ENCODE results near the gene ZCCHC4.

ZCCHC4 gene

DNA sequence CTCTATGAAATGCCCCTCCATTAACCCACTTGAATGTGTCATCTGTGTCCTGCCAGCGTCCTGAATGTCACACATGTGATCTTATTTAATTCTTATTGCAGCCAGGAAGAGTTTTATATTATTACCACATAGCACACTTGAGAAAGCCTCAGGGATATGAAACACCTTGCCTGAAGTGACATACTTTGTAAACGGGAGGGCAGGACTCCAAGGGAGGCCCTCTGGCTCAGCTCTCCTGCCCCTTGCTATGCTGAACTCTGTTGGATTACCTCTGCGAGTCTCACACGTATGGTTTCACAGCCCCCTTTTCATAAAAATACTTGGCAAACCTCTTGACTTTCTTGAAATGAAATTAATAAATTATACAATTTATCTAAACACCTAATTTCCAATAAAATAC is 11.1 kb upstream of the ZCCHC4 start:
- Histone ChIP-seq H3K27me3 (ENCODE audit: control insufficient read depth, insufficient read depth, low read length) (no peaks in the 10 kb centered on the region), H3K27ac (ENCODE audit: low read length) (no peak overlapping the region), H3K4me1 (ENCODE audit: control insufficient read depth, insufficient read depth, low read length) (no peaks in the 10 kb centered on the region), H3K36me3 (ENCODE audit: control insufficient read depth, insufficient read depth, low read length) (no peaks in the 10 kb centered on the region), H3K4me3 (ENCODE audit: low read length) (no peak overlapping the region), H3K9me3 (ENCODE audit: control insufficient read depth, insufficient read depth, low read length) (no peaks in the 10 kb centered on the region)
- no CpG with 5 or more reads among the region's 4 CpGs for WGBS (ENCODE audit: insufficient coverage, insufficient read length)
- DNase-seq (ENCODE audit: low read depth, low spot score) = no peak

DNA sequence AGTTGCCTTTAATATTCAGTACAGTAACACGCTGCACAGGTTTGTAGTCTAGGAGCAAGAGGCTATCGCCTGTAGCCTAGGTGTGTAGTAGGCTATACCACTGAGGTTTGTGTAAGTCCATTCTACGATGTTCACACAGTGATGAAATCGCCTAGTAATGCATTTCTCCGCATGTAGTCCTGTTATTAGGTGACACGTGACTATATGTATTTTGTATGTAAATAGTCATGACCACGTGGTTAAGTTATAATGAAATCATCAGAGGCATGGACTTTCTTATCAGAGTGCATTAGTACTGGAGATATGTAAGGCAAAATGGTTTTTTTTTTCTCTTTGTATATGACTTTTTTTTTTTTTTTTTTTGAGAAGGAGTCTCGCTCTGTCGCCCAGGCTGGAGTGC is 9.9 kb upstream of the ZCCHC4 start:
- no peak for DNase-seq (ENCODE audit: low read depth, low spot score)
- no peak overlapping the region for H3K4me3 ChIP-seq (ENCODE audit: low read length)
- H3K9me3 ChIP-seq (ENCODE audit: control insufficient read depth, insufficient read depth, low read length) = no peaks in the 10 kb centered on the region
- no peaks in the 10 kb centered on the region for H3K27me3 ChIP-seq (ENCODE audit: control insufficient read depth, insufficient read depth, low read length)
- H3K36me3 ChIP-seq (ENCODE audit: control insufficient read depth, insufficient read depth, low read length) = no peaks in the 10 kb centered on the region
- H3K4me1 ChIP-seq (ENCODE audit: control insufficient read depth, insufficient read depth, low read length) = no peaks in the 10 kb centered on the region
- no peak overlapping the region for H3K27ac ChIP-seq (ENCODE audit: low read length)
- no CpG with 5 or more reads among the region's 9 CpGs for WGBS (ENCODE audit: insufficient coverage, insufficient read length)

DNA sequence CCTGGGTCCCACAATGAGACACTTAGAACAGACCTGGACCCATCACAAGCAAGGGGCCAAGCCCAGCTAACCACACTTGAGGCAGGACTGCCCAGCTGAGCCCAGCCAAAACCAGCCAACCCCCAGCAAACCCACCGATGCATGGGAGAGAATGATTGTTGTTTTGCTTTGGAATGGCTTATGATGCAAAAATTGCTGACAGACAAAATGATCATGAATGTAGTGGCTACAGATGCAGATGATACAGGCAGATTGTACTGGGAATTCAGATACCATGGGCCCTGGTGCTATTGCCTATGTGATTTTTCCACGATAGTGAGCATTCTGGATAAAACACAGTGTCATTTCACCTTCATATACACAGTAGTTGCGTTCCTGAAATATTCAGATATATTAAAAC is 9.0 kb upstream of the ZCCHC4 start:
- Histone ChIP-seq H3K27me3 (ENCODE audit: control insufficient read depth, insufficient read depth, low read length) (no peaks in the 10 kb centered on the region), H3K27ac (ENCODE audit: low read length) (no peak overlapping the region), H3K4me3 (ENCODE audit: low read length) (no peak overlapping the region), H3K4me1 (ENCODE audit: control insufficient read depth, insufficient read depth, low read length) (no peaks in the 10 kb centered on the region), H3K36me3 (ENCODE audit: control insufficient read depth, insufficient read depth, low read length) (no peaks in the 10 kb centered on the region), H3K9me3 (ENCODE audit: control insufficient read depth, insufficient read depth, low read length) (no peaks in the 10 kb centered on the region)
- WGBS (ENCODE audit: insufficient coverage, insufficient read length) = no CpG with 5 or more reads among the region's 3 CpGs
- DNase-seq (ENCODE audit: low read depth, low spot score) = no peak

DNA sequence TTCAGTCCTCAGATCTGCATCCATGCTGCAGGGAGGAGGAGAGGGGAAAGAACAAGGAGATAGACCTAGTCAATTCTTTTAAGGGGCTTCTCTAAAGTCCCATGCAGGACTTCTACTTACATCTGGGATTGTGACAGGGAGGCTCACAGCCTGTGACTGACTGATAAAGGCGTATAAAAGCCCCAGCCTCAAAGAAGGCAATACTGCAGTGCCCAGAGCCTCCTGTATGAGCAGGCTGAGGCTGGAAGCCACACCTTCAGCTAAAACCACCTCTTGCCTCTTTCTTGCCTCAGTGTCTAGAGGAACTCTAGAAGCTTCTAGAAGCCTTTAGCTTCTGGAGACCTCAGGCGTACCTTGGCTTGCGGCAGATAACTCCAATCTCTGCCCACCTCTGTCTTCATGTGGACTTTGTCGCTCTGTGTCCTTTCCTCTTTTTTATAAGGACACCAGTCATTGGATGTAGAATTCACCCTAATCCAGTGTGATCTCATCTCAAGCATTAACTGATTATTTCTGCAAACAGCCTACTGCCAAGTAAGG is 6.0 kb upstream of the ZCCHC4 start:
- Histone ChIP-seq H3K4me3 (ENCODE audit: low read length) (no peak overlapping the region), H3K36me3 (ENCODE audit: control insufficient read depth, insufficient read depth, low read length) (no peaks in the 10 kb centered on the region), H3K27ac (ENCODE audit: low read length) (no peak overlapping the region), H3K27me3 (ENCODE audit: control insufficient read depth, insufficient read depth, low read length) (no peaks in the 10 kb centered on the region), H3K9me3 (ENCODE audit: control insufficient read depth, insufficient read depth, low read length) (no peaks in the 10 kb centered on the region), H3K4me1 (ENCODE audit: control insufficient read depth, insufficient read depth, low read length) (no peaks in the 10 kb centered on the region)
- DNase-seq (ENCODE audit: low read depth, low spot score) = no peak
- WGBS (ENCODE audit: insufficient coverage, insufficient read length) = no CpG with 5 or more reads among the region's 4 CpGs

DNA sequence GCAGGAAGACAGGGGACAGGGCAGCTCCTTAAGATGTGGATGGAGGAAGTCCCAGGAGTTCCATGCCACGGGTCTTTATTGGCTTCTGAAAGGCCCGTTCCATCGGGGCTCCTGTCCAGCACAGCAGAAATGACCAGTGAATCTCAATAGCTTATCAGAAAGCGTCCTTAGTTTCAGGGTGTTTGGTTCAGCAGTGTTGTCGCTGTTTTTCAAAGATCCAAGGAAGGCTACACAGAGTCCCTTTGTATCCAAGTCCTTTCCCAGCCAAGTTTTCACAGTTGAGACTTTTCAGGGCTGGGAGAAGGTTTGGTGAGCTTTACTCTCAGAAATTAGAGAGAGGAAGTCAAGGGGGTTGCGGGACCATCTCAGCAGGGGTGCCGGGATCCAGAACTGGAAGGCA is 5.0 kb upstream of the ZCCHC4 start:
- Histone ChIP-seq H3K36me3 (ENCODE audit: control insufficient read depth, insufficient read depth, low read length) (no peaks in the 10 kb centered on the region), H3K4me1 (ENCODE audit: control insufficient read depth, insufficient read depth, low read length) (no peaks in the 10 kb centered on the region), H3K27ac (ENCODE audit: low read length) (no peak overlapping the region), H3K4me3 (ENCODE audit: low read length) (no peak overlapping the region), H3K9me3 (ENCODE audit: control insufficient read depth, insufficient read depth, low read length) (no peaks in the 10 kb centered on the region), H3K27me3 (ENCODE audit: control insufficient read depth, insufficient read depth, low read length) (no peaks in the 10 kb centered on the region)
- WGBS (ENCODE audit: insufficient coverage, insufficient read length) = no CpG with 5 or more reads among the region's 7 CpGs
- DNase-seq (ENCODE audit: low read depth, low spot score) = no peak

DNA sequence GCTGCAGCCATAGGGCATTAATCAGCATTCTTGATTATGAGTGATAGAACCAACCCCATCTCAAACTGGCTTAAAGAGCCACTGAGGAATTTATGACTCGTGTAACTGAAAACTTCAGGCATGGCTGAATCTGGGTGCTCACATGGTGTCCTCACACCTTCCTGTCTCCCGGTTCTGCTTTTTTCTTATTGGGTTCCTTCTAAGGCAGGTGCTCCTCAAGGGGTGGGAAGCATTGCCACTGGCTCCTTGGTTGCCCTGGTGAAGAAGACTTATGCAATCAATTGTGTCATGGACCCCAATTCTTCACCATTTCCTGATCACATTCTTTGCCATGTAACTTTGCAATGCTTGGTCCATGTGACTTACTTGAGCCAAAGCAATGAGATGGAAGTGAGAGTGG is 4.3 kb upstream of the ZCCHC4 start:
- Histone ChIP-seq H3K36me3 (ENCODE audit: control insufficient read depth, insufficient read depth, low read length) (no peaks in the 10 kb centered on the region), H3K4me3 (ENCODE audit: low read length) (no peak overlapping the region), H3K27ac (ENCODE audit: low read length) (no peak overlapping the region), H3K9me3 (ENCODE audit: control insufficient read depth, insufficient read depth, low read length) (no peaks in the 10 kb centered on the region), H3K27me3 (ENCODE audit: control insufficient read depth, insufficient read depth, low read length) (no peaks in the 10 kb centered on the region), H3K4me1 (ENCODE audit: control insufficient read depth, insufficient read depth, low read length) (no peaks in the 10 kb centered on the region)
- DNase-seq (ENCODE audit: low read depth, low spot score) = no peak
- no CpG with 5 or more reads among the region's 2 CpGs for WGBS (ENCODE audit: insufficient coverage, insufficient read length)

DNA sequence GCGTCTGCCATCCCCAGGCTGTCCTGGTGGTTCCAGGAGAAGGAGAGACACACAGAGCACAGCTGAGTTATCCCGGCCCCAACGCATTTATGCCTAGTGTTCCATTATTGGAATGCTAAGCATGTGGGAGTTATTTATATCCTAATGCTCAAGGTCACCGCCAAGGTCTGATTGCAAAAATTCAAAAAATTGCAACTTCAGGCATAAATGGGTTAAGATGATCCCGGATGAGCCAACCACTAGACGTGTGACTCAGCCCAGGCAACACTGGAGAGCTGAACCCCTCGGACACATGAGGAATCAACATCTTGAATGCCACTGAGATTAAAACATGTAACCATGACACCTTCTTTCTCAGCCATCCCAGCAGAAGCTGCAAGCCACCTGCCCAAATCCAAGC is 3.8 kb upstream of the ZCCHC4 start:
- no peaks in the 10 kb centered on the region for H3K27me3 ChIP-seq (ENCODE audit: control insufficient read depth, insufficient read depth, low read length)
- no peaks in the 10 kb centered on the region for H3K9me3 ChIP-seq (ENCODE audit: control insufficient read depth, insufficient read depth, low read length)
- no peaks in the 10 kb centered on the region for H3K36me3 ChIP-seq (ENCODE audit: control insufficient read depth, insufficient read depth, low read length)
- DNase-seq (ENCODE audit: low read depth, low spot score) = no peak
- H3K27ac ChIP-seq (ENCODE audit: low read length) = no peak overlapping the region
- H3K4me1 ChIP-seq (ENCODE audit: control insufficient read depth, insufficient read depth, low read length) = no peaks in the 10 kb centered on the region
- WGBS (ENCODE audit: insufficient coverage, insufficient read length) = no CpG with 5 or more reads among the region's 7 CpGs
- H3K4me3 ChIP-seq (ENCODE audit: low read length) = no peak overlapping the region

DNA sequence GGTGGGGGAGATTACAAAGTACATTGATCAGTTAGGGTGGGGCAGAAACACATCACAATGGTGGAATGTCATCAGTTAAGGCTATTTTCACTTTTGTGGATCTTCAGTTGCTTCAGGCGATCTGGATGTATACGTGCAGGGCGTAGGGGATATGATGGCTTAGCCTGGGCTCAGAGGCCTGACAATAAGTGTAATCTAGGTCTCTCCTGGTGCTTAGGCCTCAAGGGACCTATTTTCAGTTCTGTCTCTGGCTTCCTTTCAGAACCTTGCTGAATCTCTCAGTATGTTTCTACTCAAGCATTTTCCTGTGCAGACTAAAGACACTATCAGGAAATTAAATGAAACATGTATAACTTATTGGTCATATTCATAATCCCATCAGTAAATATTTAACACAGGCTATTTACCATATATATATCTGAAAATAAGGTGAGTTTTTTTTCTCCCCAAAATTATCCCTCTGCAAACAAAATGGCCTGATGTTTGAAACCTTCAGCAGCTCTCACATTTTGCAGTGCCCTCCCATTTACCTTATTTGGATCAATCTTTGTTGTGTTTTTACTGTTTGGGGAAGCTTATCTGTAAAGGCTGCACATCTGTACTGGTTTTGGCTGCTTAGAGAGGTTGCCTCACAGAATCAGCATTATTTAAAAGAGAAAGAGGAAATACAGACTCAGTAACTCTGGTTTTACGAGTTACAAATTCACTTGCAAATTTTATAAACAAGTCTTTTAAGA is 2.3 kb upstream of the ZCCHC4 start:
- H3K9me3 ChIP-seq (ENCODE audit: control insufficient read depth, insufficient read depth, low read length) = no peaks in the 10 kb centered on the region
- no peaks in the 10 kb centered on the region for H3K36me3 ChIP-seq (ENCODE audit: control insufficient read depth, insufficient read depth, low read length)
- no CpG with 5 or more reads among the region's 4 CpGs for WGBS (ENCODE audit: insufficient coverage, insufficient read length)
- no peak overlapping the region for H3K4me3 ChIP-seq (ENCODE audit: low read length)
- no peak overlapping the region for H3K27ac ChIP-seq (ENCODE audit: low read length)
- H3K4me1 ChIP-seq (ENCODE audit: control insufficient read depth, insufficient read depth, low read length) = no peaks in the 10 kb centered on the region
- no peak for DNase-seq (ENCODE audit: low read depth, low spot score)
- H3K27me3 ChIP-seq (ENCODE audit: control insufficient read depth, insufficient read depth, low read length) = no peaks in the 10 kb centered on the region

DNA sequence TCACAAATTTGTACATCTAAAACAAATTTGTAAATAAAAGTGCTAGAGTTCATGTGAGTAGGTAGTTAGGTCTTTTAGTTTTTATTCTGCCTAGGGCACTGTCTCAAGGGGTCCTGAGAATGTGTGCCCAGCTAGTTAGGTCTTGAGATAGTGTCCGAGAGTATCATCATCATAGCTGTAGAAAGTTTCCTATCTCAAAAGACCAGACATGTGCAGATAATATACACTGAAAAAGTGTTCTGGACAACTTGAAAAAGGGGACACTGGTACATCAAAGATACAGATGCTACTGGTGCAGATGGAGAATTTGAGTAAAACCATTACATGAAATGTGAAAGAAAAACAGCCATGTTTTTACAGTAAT is 1.8 kb upstream of the ZCCHC4 start:
- Histone ChIP-seq H3K27me3 (ENCODE audit: control insufficient read depth, insufficient read depth, low read length) (no peaks in the 10 kb centered on the region), H3K27ac (ENCODE audit: low read length) (no peak overlapping the region), H3K36me3 (ENCODE audit: control insufficient read depth, insufficient read depth, low read length) (no peaks in the 10 kb centered on the region), H3K4me3 (ENCODE audit: low read length) (no peak overlapping the region), H3K4me1 (ENCODE audit: control insufficient read depth, insufficient read depth, low read length) (no peaks in the 10 kb centered on the region), H3K9me3 (ENCODE audit: control insufficient read depth, insufficient read depth, low read length) (no peaks in the 10 kb centered on the region)
- WGBS (ENCODE audit: insufficient coverage, insufficient read length) = no CpG with 5 or more reads among the region's 1 CpG
- DNase-seq (ENCODE audit: low read depth, low spot score) = no peak

DNA sequence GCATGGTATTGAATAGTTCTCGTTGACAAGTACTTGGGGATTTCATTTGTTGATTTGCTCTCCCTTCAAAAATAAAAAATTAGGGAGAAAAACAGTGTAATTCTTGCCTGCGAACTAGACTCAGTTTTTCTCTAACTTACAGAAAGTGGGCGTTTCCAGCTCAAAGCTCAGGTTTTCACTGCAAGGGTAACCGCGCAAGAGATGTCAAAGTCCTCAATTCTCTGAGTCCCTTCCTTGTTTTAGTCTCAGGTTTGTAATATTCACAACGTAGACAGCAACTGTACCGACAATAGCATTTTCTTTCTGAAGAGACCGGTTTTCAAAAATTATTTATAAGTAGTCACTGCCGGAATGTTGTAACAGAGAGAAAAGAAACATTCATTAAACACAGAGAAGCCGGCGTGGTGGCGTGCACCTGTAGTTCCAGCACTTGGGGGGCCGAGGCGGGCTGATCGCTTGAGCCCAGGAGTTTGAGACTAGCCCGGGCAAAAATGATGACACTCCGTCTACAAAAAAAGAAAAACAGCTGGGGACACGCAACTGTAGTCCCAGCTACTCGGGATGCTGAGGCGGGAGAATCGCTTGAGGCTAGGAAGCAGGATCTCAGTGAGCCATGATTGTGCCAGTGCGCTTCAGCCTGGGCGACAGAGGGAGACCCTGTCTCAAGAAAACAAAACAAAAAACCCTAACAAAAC is 774 bp downstream of the ZCCHC4 start:
- H3K9me3 ChIP-seq (ENCODE audit: control insufficient read depth, insufficient read depth, low read length) = no peaks in the 10 kb centered on the region
- no peak overlapping the region for H3K27ac ChIP-seq (ENCODE audit: low read length)
- H3K27me3 ChIP-seq (ENCODE audit: control insufficient read depth, insufficient read depth, low read length) = no peaks in the 10 kb centered on the region
- H3K4me1 ChIP-seq (ENCODE audit: control insufficient read depth, insufficient read depth, low read length) = no peaks in the 10 kb centered on the region
- no peaks in the 10 kb centered on the region for H3K36me3 ChIP-seq (ENCODE audit: control insufficient read depth, insufficient read depth, low read length)
- no peak for DNase-seq (ENCODE audit: low read depth, low spot score)
- WGBS (ENCODE audit: insufficient coverage, insufficient read length) = no CpG with 5 or more reads among the region's 23 CpGs
- peak overlapping the region; percentile 86; the same call in 1 of the 2 replicates for H3K4me3 ChIP-seq (ENCODE audit: low read length)

DNA sequence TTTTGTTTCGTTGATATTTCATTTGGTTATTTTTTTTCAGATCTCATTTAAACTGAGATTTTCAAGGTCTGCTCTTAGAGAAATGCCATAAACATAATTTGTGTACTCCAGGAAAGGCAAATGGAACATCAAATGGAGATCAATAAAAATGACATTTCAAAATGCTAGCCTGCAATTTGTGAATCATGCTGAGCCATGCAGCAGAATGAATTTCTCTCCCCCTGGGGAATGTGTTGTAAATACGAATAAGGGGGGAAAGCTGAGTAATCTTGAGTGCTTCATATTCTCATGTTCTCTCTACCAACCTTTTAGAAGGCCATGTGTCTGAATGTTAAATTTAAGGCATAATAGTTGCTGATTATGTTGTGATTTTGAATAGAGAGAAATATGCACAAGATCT is 7.8 kb downstream of the ZCCHC4 start:
- no peaks in the 10 kb centered on the region for H3K27me3 ChIP-seq (ENCODE audit: control insufficient read depth, insufficient read depth, low read length)
- no CpG with 5 or more reads among the region's 2 CpGs for WGBS (ENCODE audit: insufficient coverage, insufficient read length)
- no peak overlapping the region for H3K27ac ChIP-seq (ENCODE audit: low read length)
- no peak overlapping the region for H3K4me3 ChIP-seq (ENCODE audit: low read length)
- no peak for DNase-seq (ENCODE audit: low read depth, low spot score)
- no peaks in the 10 kb centered on the region for H3K9me3 ChIP-seq (ENCODE audit: control insufficient read depth, insufficient read depth, low read length)
- no peaks in the 10 kb centered on the region for H3K4me1 ChIP-seq (ENCODE audit: control insufficient read depth, insufficient read depth, low read length)
- no peaks in the 10 kb centered on the region for H3K36me3 ChIP-seq (ENCODE audit: control insufficient read depth, insufficient read depth, low read length)

Data from iPS DF 6.9 (cell line).